MG63 (cell line): ENCODE measurements around the gene PTPRC. TPM values are rescaled to one million over a fixed set of nuclear protein-coding genes. Genes with fewer than 3 reads are reported as not detected.

Source experiments
- DNase-seq: peaks from one replicate; pipeline ENCODE4 v3.0.0-alpha.2; 2020
- H3K27me3 ChIP-seq: fragments of 250-450 bp; sonication (Bioruptor Pico); 2 replicates; pipeline ENCODE4 v1.5.1; 2020; ENCODE audit warnings: mild to moderate bottlenecking, moderate library complexity
- H3K36me3 ChIP-seq: fragments of 250-450 bp; sonication (Bioruptor Pico); 2 replicates; pipeline ENCODE4 v1.5.1; 2020; ENCODE audit warnings: mild to moderate bottlenecking, moderate library complexity
- H3K4me3 ChIP-seq: fragments of 250-450 bp; sonication (Bioruptor Pico); 2 replicates; pipeline ENCODE4 v1.5.1; 2020; ENCODE audit warnings: mild to moderate bottlenecking, moderate library complexity
- H3K9me3 ChIP-seq: fragments of 250-450 bp; sonication (Bioruptor Pico); 2 replicates; pipeline ENCODE4 v1.5.1; 2020; ENCODE audit warnings: mild to moderate bottlenecking, moderate library complexity
- total RNA-seq: library from RNA; depleted of rRNA; stranded (reverse); fragments of >200 nt; shearing (Covaris generic); gene quantifications from 2 replicates; pipeline ENCODE4 v1.2.3, GENCODE V29; 2014; ENCODE audit warnings: low replicate concordance; rRNA removed

The PTPRC gene
- total RNA-seq, 1 experiment from 2014 or later = 7.0 TPM

GRCh38 chr1:198774421-198774820 is 135.6 kb downstream of the PTPRC start:
- H3K9me3 ChIP-seq = no peaks in the 10 kb centered on the region
- no peak overlapping the region for H3K4me3 ChIP-seq
- no peaks in the 10 kb centered on the region for H3K36me3 ChIP-seq
- DNase-seq = no peak
- H3K27me3 ChIP-seq = no peaks in the 10 kb centered on the region

DNA sequence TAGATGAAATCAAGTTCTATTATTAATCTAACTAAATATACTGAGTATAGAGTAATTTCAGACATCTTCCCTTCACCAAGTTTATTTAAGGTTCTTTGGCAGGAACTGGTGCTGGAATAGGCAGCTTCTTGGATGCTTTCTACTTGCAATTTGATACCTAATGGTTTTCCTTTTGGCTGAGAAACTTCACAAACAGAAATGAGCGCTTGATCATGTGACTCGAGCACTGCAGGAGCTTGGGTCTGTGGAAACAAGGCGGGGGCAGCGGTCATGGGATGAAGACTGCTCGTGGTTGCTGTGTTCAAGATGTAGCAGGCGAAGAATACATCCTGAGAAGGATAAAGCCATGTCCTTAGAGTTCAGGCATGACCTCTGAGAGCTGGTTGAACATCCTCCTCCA is 136.8 kb downstream of the PTPRC start:
- no peaks in the 10 kb centered on the region for H3K9me3 ChIP-seq
- H3K27me3 ChIP-seq = no peaks in the 10 kb centered on the region
- H3K4me3 ChIP-seq = no peak overlapping the region
- no peaks in the 10 kb centered on the region for H3K36me3 ChIP-seq
- DNase-seq = peak; percentile 74

DNA sequence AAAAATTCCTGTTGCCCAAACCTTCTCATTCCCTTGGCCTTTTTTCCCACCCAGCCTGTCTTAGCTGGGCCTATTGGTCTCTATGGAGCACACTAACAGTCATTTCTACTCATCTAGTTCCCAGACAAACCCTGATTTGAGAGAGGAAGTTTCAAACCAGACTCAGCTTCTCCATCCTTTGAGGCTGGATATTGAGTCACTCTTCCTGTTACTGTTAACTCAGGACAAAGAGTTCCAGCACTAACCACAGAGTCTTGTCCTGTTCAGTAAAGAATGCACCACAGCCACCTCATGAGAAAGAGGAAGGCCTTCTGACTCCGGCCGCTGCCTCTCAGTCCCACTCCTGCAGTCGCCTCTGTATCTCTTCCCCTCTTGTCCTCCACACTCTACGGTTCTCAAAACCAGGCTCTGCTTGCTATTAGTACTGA is 137.8 kb downstream of the PTPRC start:
- peak; percentile 63 for DNase-seq
- no peaks in the 10 kb centered on the region for H3K9me3 ChIP-seq
- no peaks in the 10 kb centered on the region for H3K36me3 ChIP-seq
- H3K4me3 ChIP-seq = no peak overlapping the region
- no peaks in the 10 kb centered on the region for H3K27me3 ChIP-seq

DNA sequence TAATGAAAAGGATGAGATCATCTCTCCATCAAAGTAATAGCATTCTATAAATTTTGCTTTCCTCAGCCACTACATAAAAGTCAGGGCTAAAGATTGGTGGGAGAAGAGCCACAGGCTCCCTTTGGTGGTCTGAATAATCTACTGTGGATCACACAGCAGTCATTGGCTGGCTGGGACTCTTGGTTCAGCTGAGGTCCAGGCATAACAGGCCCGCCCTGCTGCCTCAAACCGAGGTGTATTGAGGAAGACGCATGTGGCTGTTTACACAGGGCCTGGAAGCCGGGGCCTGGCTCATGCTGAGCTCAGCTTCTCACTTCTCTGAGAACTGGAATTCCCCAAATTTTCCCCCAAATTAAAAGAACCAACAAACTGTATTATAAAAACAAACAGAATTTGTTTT is 139.2 kb downstream of the PTPRC start:
- Histone ChIP-seq H3K9me3 (no peaks in the 10 kb centered on the region), H3K27me3 (no peaks in the 10 kb centered on the region), H3K36me3 (no peaks in the 10 kb centered on the region), H3K4me3 (no peak overlapping the region)
- DNase-seq = peak; percentile 42

DNA sequence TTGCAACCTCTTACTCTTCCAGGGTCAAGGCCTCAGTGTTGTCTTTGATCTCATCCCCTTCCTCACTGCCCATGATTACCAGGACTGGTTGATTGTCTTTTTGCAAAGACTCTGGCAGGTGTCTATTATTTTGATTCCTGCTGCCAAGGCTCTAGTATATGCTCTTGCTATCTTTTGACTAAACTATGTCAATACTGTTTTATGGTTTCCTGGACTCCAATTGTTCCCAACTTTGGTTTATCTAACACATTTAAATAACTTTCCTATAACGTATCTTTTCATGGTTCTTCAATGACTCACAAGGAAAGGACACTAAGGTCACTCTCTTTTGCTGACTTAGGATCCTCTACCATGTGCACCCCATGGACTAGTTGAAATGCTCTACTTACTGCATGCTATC is 141.5 kb downstream of the PTPRC start:
- no peak for DNase-seq
- no peaks in the 10 kb centered on the region for H3K27me3 ChIP-seq
- H3K4me3 ChIP-seq = no peak overlapping the region
- H3K36me3 ChIP-seq = no peaks in the 10 kb centered on the region
- H3K9me3 ChIP-seq = no peaks in the 10 kb centered on the region

- no peaks in the 10 kb centered on the region for H3K36me3 ChIP-seq
- no peak for DNase-seq
- H3K9me3 ChIP-seq = no peaks in the 10 kb centered on the region
- H3K4me3 ChIP-seq = no peak overlapping the region
- no peaks in the 10 kb centered on the region for H3K27me3 ChIP-seq
Observed at GRCh38 chr1:198788561-198789064, 149.8 kb downstream of the PTPRC start.

DNA sequence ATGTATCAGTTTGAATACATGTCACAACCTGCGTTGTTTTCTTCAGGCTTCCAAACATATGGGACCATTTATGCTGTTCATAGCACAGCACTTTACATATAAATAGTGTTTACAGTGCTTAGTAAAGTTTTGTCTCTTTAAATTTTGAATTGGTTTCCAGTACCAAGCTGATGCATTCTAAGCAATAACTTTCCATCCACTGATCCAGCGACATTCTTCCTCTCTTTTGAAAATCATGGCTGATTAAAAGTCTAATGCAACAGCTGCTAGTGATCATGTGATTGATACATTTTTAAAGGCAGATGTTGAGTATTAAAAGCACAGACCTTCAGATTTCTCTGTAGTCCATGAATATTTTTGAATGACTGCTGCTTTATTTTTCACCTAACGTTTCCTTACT is 154.9 kb downstream of the PTPRC start:
- no peaks in the 10 kb centered on the region for H3K36me3 ChIP-seq
- H3K9me3 ChIP-seq = peaks cover 6% of the 10 kb centered on the region
- no peak overlapping the region for H3K4me3 ChIP-seq
- no peak for DNase-seq
- no peaks in the 10 kb centered on the region for H3K27me3 ChIP-seq

- no peaks in the 10 kb centered on the region for H3K36me3 ChIP-seq
- H3K4me3 ChIP-seq = no peak overlapping the region
- H3K9me3 ChIP-seq = peaks cover 6% of the 10 kb centered on the region
- no peaks in the 10 kb centered on the region for H3K27me3 ChIP-seq
- no peak for DNase-seq
Observed at GRCh38 chr1:198794498-198794897, 155.7 kb downstream of the PTPRC start.

GRCh38 chr1:198797656-198798055 is 158.8 kb downstream of the PTPRC start:
- no peaks in the 10 kb centered on the region for H3K27me3 ChIP-seq
- no peaks in the 10 kb centered on the region for H3K36me3 ChIP-seq
- DNase-seq = no peak
- H3K9me3 ChIP-seq = peaks cover 6% of the 10 kb centered on the region
- H3K4me3 ChIP-seq = no peak overlapping the region

GRCh38 chr1:198798923-198799386 is 160.1 kb downstream of the PTPRC start:
- no peaks in the 10 kb centered on the region for H3K27me3 ChIP-seq
- H3K9me3 ChIP-seq = peaks cover 6% of the 10 kb centered on the region
- H3K36me3 ChIP-seq = no peaks in the 10 kb centered on the region
- H3K4me3 ChIP-seq = no peak overlapping the region
- DNase-seq = no peak

DNA sequence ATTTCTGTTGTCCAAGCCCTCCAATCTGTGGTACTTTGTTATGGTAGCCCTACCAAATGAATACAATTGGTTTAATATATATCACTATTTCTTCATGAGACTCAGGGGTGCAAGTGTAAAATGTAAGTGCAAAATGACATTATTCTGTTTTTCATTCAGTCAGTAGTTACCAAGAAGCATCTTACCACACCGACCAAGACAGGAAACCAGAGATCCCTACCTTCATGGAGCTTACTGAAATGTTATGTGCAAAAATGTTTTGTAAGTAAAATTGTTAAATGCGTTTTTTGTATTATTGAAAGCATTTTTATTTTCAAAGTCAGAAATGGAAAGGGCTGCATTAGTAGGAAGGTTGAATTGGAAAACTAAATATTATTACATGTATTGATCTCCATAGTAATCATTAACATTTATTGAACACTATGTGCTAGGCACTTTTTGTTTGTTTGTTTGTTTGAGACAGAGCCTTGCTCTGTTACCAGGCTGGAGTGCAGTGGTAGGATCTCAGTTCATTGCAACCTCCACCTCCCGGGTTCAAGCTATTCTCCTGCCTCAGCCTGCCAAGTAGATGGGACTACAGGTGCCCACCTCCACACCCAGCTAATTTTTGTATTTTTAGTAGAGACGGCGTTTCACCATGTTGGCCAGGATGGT is 166.8 kb downstream of the PTPRC start:
- H3K36me3 ChIP-seq = no peaks in the 10 kb centered on the region
- no peak for DNase-seq
- no peak overlapping the region for H3K4me3 ChIP-seq
- no peaks in the 10 kb centered on the region for H3K9me3 ChIP-seq
- no peaks in the 10 kb centered on the region for H3K27me3 ChIP-seq

DNA sequence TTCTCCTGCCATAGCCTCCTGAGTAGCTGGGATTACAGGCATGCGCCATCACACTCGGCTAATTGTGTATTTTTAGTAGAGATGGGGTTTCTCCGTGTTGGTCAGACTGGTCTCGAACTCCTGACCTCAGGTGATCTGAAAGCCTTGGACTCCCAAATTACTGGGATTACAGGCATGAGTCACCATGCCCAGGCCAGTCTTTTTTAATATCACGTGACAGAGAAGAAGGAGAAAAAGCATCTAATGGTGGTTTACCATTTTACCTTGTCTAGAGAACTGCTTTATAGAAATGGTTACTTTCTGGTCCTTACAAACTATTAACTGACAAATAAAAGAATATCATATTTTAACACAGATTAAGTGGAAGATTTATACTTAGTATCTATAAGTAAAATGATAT is 168.0 kb downstream of the PTPRC start:
- H3K4me3 ChIP-seq = no peak overlapping the region
- no peaks in the 10 kb centered on the region for H3K27me3 ChIP-seq
- DNase-seq = no peak
- H3K9me3 ChIP-seq = no peaks in the 10 kb centered on the region
- no peaks in the 10 kb centered on the region for H3K36me3 ChIP-seq

Other genes starting within 250 kb of the PTPRC start
- 6.7 TPM in 1 of 2 replicates, not detected in the other for gene ATP6V1G3, start 98.4 kb upstream of the PTPRC start, total RNA-seq